GM23248 (cell line): ENCODE results near the gene ARID4B. TPM values are rescaled to one million over a fixed set of nuclear protein-coding genes. Genes with fewer than 3 reads are reported as not detected.
A peak's percentile ranks its signal among the peaks of the same experiment; 100 is the strongest.

ENCODE experiments used
- DNase-seq: peaks from one replicate; pipeline ENCODE4 v3.0.0-alpha.2; 2015
- H2AFZ ChIP-seq: fragments of 200-600 bp; sonication (generic); 2 replicates; pipeline ENCODE4 v1.6.1; 2016; ENCODE audit warnings: antibody characterized with exemption
- H3F3A ChIP-seq: fragments of 200-600 bp; sonication (generic); 2 replicates; pipeline ENCODE4 v1.6.1; 2016; ENCODE audit warnings: mild to moderate bottlenecking, antibody characterized with exemption, mixed run types; ENCODE audit not compliant: insufficient read depth
- H3K27ac ChIP-seq: fragments of 200-600 bp; sonication (generic); 2 replicates; pipeline ENCODE4 v1.5.1; 2016; ENCODE audit warnings: mild to moderate bottlenecking
- H3K27me3 ChIP-seq: fragments of 200-600 bp; sonication (generic); replicated peaks from 2 replicates; pipeline ENCODE4 v1.6.1; 2016; ENCODE audit warnings: mild to moderate bottlenecking; ENCODE audit not compliant: insufficient read depth
- H3K36me3 ChIP-seq: fragments of 200-600 bp; sonication (generic); 2 replicates; pipeline ENCODE4 v1.6.1; 2016; ENCODE audit warnings: low read depth, mild to moderate bottlenecking
- H3K4me1 ChIP-seq: fragments of 200-600 bp; sonication (generic); 2 replicates; pipeline ENCODE4 v1.6.1; 2016; ENCODE audit warnings: mild to moderate bottlenecking; ENCODE audit not compliant: insufficient read depth
- H3K4me2 ChIP-seq: fragments of 200-600 bp; sonication (generic); one replicate; pipeline ENCODE4 v1.6.1; 2016; ENCODE audit warnings: mild to moderate bottlenecking; ENCODE audit not compliant: unreplicated experiment
- H3K4me3 ChIP-seq: fragments of 200-600 bp; sonication (generic); 2 replicates; pipeline ENCODE4 v1.5.1; 2016; ENCODE audit warnings: mild to moderate bottlenecking
- H3K79me2 ChIP-seq: fragments of 200-600 bp; sonication (generic); 2 replicates; pipeline ENCODE4 v1.6.1; 2016; ENCODE audit warnings: mild to moderate bottlenecking; ENCODE audit not compliant: insufficient read depth
- H3K9ac ChIP-seq: fragments of 200-600 bp; sonication (generic); 2 replicates; pipeline ENCODE4 v1.6.1; 2016; ENCODE audit warnings: mild to moderate bottlenecking
- H3K9me2 ChIP-seq: fragments of 200-600 bp; sonication (generic); 2 replicates; pipeline ENCODE4 v1.6.1; 2016; ENCODE audit warnings: mixed run types, mild to moderate bottlenecking, moderate library complexity; ENCODE audit not compliant: insufficient read depth
- H3K9me3 ChIP-seq: fragments of 200-600 bp; sonication (generic); one replicate; pipeline ENCODE4 v1.6.1; 2017; ENCODE audit warnings: low read depth
- H4K20me1 ChIP-seq: fragments of 200-600 bp; sonication (generic); 2 replicates; pipeline ENCODE4 v1.6.0; 2016; ENCODE audit not compliant: insufficient read depth
- EZH2 ChIP-seq: fragments of 200-600 bp; sonication (generic); IDR thresholded peaks from 2 replicates; pipeline ENCODE4 v1.6.1; 2018; ENCODE audit warnings: antibody characterized with exemption, mild to moderate bottlenecking; ENCODE audit not compliant: insufficient read depth, poor library complexity, severe bottlenecking
- EZH2phosphoT487 ChIP-seq: fragments of 200-600 bp; sonication (generic); IDR thresholded peaks from 2 replicates; pipeline ENCODE4 v1.6.1; 2018; ENCODE audit warnings: antibody characterized with exemption, moderate library complexity, mild to moderate bottlenecking, low read depth; ENCODE audit not compliant: insufficient read depth
- WGBS, 2 experiments: methylation state at CpG; one replicate each; pipeline ENCODE4 v1.1.6; 2015 to 2017; ENCODE audit warnings: low lambda C conversion rate in 2 of 2, low coverage in 1 of 2; ENCODE audit errors: missing lambda C conversion rate in 2 of 2; 5-methylcytosine and 5-hydroxymethylcytosine counted together
- in situ Hi-C: fragments of 300-500 bp; cut with MboI; formaldehyde crosslinking; loops from 2 replicates; pipeline ENCODE4 v1.15.0; 2020
- polyA plus RNA-seq: library from polyadenylated mRNA; unstranded; fragments of >200 nt; fragmentation: Nextera tagmentation; extraction: Ambion mirVana; gene quantifications from 2 replicates; pipeline ENCODE4 v1.2.1, GENCODE V29; 2016
- total RNA-seq: library from RNA; depleted of rRNA; stranded (reverse); fragments of >200 nt; shearing (Covaris generic); gene quantifications from 2 replicates; pipeline ENCODE4 v1.2.3, GENCODE V29; 2014

ARID4B gene
- total and polyA plus RNA-seq, 2 experiments from 2014 or later, result 17.8 to 25.6 TPM

DNA sequence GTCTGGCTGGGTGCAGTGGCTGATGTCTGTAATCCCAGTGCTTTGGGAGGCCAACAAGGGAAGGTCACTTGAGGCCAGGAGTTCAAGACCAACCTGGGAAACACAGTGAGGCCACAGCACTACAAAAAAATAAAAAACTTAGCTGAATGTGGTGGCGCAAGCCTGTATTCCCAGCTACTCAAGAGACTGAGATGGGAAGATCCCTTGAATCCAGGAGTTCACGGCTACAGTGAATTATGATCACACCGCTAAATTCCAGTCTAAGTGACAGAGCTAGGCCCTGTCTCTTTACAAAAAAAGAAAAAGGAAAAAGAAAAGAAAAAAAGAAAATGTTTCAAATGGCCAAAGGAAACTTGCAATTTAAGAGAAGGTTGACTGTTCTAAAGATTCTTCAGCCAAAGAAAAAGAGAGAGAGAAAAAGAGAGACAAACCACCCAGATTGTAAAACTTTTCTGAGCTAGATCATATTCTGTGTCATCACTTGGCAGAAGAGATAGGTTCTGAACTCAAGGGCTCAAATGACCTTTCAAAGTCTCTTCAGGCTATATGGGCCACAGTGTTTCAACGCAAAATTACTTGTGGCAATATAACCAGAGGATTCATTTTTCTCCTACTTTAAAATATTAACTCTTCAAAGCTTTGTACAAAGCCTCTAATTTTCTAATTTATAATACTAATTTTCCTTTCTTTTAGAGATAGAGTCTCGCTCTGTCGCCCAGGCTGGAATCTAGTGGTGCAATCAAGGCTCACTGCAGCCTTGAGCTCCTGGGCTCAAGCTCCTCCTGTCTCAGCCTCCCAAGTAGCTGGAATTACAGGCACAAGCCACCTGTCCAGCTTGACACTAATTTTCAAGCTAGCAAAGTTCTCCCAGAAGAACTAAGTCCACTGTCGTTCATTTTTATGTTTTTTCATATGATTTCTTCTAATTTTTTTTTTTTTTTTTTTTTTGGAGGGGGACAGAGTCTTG lies 20.5 kb downstream of the ARID4B start:
- Histone ChIP-seq H3K4me2 (peak overlapping the region; percentile 1), H3K27ac (peak overlapping the region; percentile 56), H4K20me1 (peaks cover 36% of the 10 kb centered on the region; the same call in 1 of the 2 replicates), H3K9ac (peak overlapping the region; percentile 18; the same call in 1 of the 2 replicates), H3K27me3 (no peaks in the 10 kb centered on the region), H3K79me2 (peaks cover 93% of the 10 kb centered on the region), H3K9me3 (no peaks in the 10 kb centered on the region), H3K36me3 (no peaks in the 10 kb centered on the region), H3F3A (peaks cover 15% of the 10 kb centered on the region; the same call in 1 of the 2 replicates), H3K4me3 (peak overlapping the region; percentile 1; the same call in 1 of the 2 replicates), H3K9me2 (no peaks in the 10 kb centered on the region), H2AFZ (no peak overlapping the region), H3K4me1 (peaks cover 20% of the 10 kb centered on the region)
- no peak for TF ChIP-seq EZH2
- TF ChIP-seq EZH2phosphoT487, result no peak
- peak; percentile 76 for DNase-seq
- 70 to 73% methylated on average over 7 of the region's 7 CpGs for WGBS, 2 experiments
- in situ Hi-C loops, result no loop called here

DNA sequence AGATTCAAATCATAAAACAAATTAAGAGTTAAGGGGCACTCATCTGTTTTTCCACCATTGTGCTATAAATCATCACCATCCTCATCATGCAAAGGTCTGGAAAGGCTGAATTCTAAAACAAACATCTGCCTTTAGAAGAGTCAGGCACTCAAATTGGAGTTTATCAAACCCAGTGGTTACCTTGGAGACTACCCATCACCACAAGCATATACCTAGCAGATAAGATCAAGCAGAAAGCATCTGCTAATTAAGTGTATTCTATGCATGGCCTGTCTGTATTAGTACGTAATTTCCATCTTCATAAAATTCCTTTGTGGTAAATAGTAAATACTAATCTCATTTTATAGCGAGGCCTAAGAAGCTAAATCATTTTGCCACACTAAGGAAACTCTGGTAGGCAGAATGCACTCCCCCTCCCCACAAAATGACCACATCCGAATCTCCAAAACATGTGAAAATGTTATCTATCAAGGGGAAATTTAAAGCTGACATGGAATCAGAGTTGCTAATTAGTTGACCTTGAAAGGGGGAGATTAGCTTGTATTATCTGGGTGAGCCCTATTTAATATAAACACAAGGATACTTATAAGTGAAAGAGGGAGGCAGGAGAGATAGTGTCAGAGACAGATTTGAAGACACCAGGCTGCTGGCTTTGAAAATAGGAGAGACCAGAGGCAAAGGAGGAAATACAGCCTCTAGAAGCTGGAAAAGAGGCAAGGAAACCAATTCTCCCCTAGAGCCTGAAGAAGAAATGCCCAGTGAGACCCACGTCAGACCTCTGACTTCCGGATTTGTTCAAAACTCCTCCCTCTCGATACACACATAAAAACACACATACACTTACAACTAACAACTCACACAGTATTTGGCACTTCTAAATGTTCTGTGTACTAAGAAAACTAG lies 23.2 kb downstream of the ARID4B start:
- peak; percentile 15 for DNase-seq
- Histone ChIP-seq H3K27ac (no peak overlapping the region), H3K36me3 (no peaks in the 10 kb centered on the region), H3K9ac (no peak overlapping the region), H3K4me2 (no peak overlapping the region), H2AFZ (no peak overlapping the region), H3K27me3 (no peaks in the 10 kb centered on the region), H3K79me2 (peaks cover 93% of the 10 kb centered on the region), H4K20me1 (peaks cover 37% of the 10 kb centered on the region; the same call in 1 of the 2 replicates), H3K4me3 (no peak overlapping the region), H3K9me2 (no peaks in the 10 kb centered on the region), H3F3A (peaks cover 15% of the 10 kb centered on the region; the same call in 1 of the 2 replicates), H3K4me1 (peaks cover 20% of the 10 kb centered on the region), H3K9me3 (no peaks in the 10 kb centered on the region)
- WGBS, 2 experiments, result 69 to 77% methylated on average over 6 of the region's 6 CpGs
- TF ChIP-seq EZH2phosphoT487 (no peak), EZH2 (no peak)
- in situ Hi-C loops, result no loop called here

DNA sequence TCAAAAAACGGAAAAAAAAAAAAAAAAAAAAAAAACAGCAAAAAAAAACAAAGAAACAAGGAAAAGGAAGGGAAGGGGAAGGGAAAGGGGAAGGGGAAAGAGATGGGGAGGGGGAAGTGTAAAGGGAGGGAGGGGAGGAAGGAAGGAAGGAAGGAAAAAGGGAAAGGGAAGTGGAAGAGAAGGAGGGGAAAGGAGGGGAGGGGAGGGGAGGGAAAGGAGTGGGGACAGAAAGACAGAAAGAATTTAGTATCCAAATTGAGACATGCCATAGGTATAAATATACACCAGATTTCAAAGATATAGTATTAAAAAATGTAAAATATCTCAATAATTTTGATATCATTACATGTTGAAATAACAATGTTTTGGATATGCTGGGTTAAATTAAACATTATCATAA lies 25.8 kb downstream of the ARID4B start:
- Histone ChIP-seq H3K4me1 (peaks cover 10% of the 10 kb centered on the region), H3K27ac (no peak overlapping the region), H3K9me2 (no peaks in the 10 kb centered on the region), H2AFZ (no peak overlapping the region), H3K79me2 (peaks cover 100% of the 10 kb centered on the region), H3K36me3 (no peaks in the 10 kb centered on the region), H3K4me2 (no peak overlapping the region), H3K9ac (no peak overlapping the region), H3K4me3 (no peak overlapping the region), H4K20me1 (peaks cover 58% of the 10 kb centered on the region), H3K9me3 (no peaks in the 10 kb centered on the region), H3F3A (peaks cover 11% of the 10 kb centered on the region; the same call in 1 of the 2 replicates), H3K27me3 (no peaks in the 10 kb centered on the region)
- DNase-seq, result no peak
- 19 to 50% methylated on average over 1 of the region's 1 CpG for WGBS, 2 experiments
- TF ChIP-seq EZH2, result no peak
- TF ChIP-seq EZH2phosphoT487, result no peak
- in situ Hi-C loops, result no loop called here
